A549 (cell line): ENCODE data around the gene ATF2. TPM values are rescaled to one million over a fixed set of nuclear protein-coding genes. Genes with fewer than 3 reads are reported as not detected.

Experiments used
- ATAC-seq, 2 experiments: fragments of 200-7000 bp in 1 of 2; fragments of >200 bp in 1 of 2; cut with Nextera tagmentation in 1 of 2; cut with Tn5 transposase in 1 of 2; 3 replicates each; pipeline versions ENCODE4 v1.8.0 to v1.9.1; 2018 to 2020; ENCODE audit warnings: mild to moderate bottlenecking in 1 of 2, moderate library complexity in 1 of 2
- CTCF ChIA-PET: fragments of 300-600 bp; sonication (Branson Sonifier 250); formaldehyde crosslinking; extraction: SDS; loops from one replicate; lab custom pipeline; 2021; ENCODE audit warnings: antibody characterized with exemption, inconsistent platforms; lab: Yijun Ruan, JAX
- POLR2A ChIA-PET: fragments of 350-600 bp; formaldehyde crosslinking; extraction: SDS; loops from one replicate; lab custom pipeline; 2021; ENCODE audit warnings: antibody characterized with exemption, inconsistent platforms; lab: Yijun Ruan, JAX
- DNase-seq, 2 experiments: peaks; one replicate each; pipeline versions ENCODE4 v3.0.0 to v3.0.0-alpha.2; 2011 to 2016; ENCODE audit warnings: low read depth in 1 of 2, low spot score in 1 of 2
- FAIRE-seq: peaks from 2 replicates; lab custom pipeline; 2011; peaks lifted over from hg19 to GRCh38; lab: Jason Lieb, UNC
- H3K27ac ChIP-seq, 2 experiments: fragments of >200 bp; sonication (Bioruptor Twin); formaldehyde crosslinking; 3 replicates each; pipeline ENCODE4 v1.5.1; 2016 to 2017
- H3K4me1 ChIP-seq: fragments of >200 bp; sonication (Bioruptor Twin); formaldehyde crosslinking; 3 replicates; pipeline ENCODE4 v1.6.1; 2016
- H3K4me2 ChIP-seq: fragments of >200 bp; sonication (Bioruptor Twin); formaldehyde crosslinking; 3 replicates; pipeline ENCODE4 v1.6.1; 2016
- H3K4me3 ChIP-seq: fragments of >200 bp; sonication (Bioruptor Twin); formaldehyde crosslinking; 3 replicates; pipeline ENCODE4 v1.5.1; 2016
- H3K9me3 ChIP-seq: fragments of >200 bp; sonication (Bioruptor Twin); formaldehyde crosslinking; 3 replicates; pipeline ENCODE4 v1.6.1; 2016
- BCL3 ChIP-seq: fragments of >200 bp; sonication (Bioruptor Twin); formaldehyde crosslinking; IDR thresholded peaks from 3 replicates; pipeline ENCODE4 v1.6.1; 2016
- CHD2 ChIP-seq: fragments of 150-350 bp; IDR thresholded peaks from 2 replicates; pipeline ENCODE4 v1.6.1; 2014; ENCODE audit warnings: low read length; ENCODE audit not compliant: partially characterized antibody
- E2F6 ChIP-seq: IDR thresholded peaks from 2 replicates; pipeline ENCODE4 v1.6.1; 2012; ENCODE audit warnings: low read depth, borderline replicate concordance
- EHMT2 ChIP-seq: fragments of 200-600 bp; sonication (generic); IDR thresholded peaks from 2 replicates; pipeline ENCODE4 v1.6.1; 2016; ENCODE audit warnings: antibody characterized with exemption, low read depth, mild to moderate bottlenecking, moderate library complexity
- FOSL2 ChIP-seq, 2 experiments: fragments of 450-650 bp in 1 of 2; fragments of >200 bp in 1 of 2; sonication (Bioruptor Twin) in 1 of 2; formaldehyde crosslinking; IDR thresholded peaks; 2 replicates each; pipeline versions ENCODE4 v1.5.0 to v1.6.1; 2016 to 2020; ENCODE audit warnings: mild to moderate bottlenecking in 1 of 2, moderate library complexity in 1 of 2
- GATA3 ChIP-seq: IDR thresholded peaks from 2 replicates; pipeline ENCODE4 v1.6.1; 2012; ENCODE audit warnings: borderline replicate concordance
- JUN ChIP-seq, 2 experiments: fragments of >200 bp; sonication (Bioruptor Twin); formaldehyde crosslinking; IDR thresholded peaks; 2 replicates in 1 of 2; 3 replicates in 1 of 2; pipeline ENCODE4 v1.6.1; 2016 to 2017
- JUNB ChIP-seq: fragments of >200 bp; sonication (Bioruptor Twin); formaldehyde crosslinking; IDR thresholded peaks from 2 replicates; pipeline ENCODE4 v1.6.1; 2016
- KDM5A ChIP-seq: fragments of 200-600 bp; sonication (generic); IDR thresholded peaks from 2 replicates; pipeline ENCODE4 v1.6.1; 2016; ENCODE audit warnings: antibody characterized with exemption, mild to moderate bottlenecking
- MAFK ChIP-seq: fragments of 450-650 bp; IDR thresholded peaks from 2 replicates; pipeline ENCODE4 v1.6.1; 2014; ENCODE audit not compliant: partially characterized antibody
- MAZ ChIP-seq: fragments of 150-350 bp; IDR thresholded peaks from 2 replicates; pipeline ENCODE4 v1.6.1; 2014; ENCODE audit warnings: antibody characterized with exemption, low read depth, low read length, borderline replicate concordance
- MYC ChIP-seq: IDR thresholded peaks from 2 replicates; pipeline ENCODE4 v1.6.1; 2012; ENCODE audit warnings: mild to moderate bottlenecking, inconsistent platforms, low read length, improper control_type of control experiment, borderline replicate concordance
- NPAS2 ChIP-seq: fragments of 250-450 bp; sonication (Bioruptor Pico); IDR thresholded peaks from 2 replicates; pipeline ENCODE4 v1.8.0; 2022; ENCODE audit warnings: mild to moderate bottlenecking, moderate library complexity, borderline replicate concordance
- NR3C1 ChIP-seq: fragments of >200 bp; sonication (Bioruptor Twin); formaldehyde crosslinking; IDR thresholded peaks from 3 replicates; pipeline ENCODE4 v1.6.1; 2017
- PBX3 ChIP-seq: IDR thresholded peaks from 2 replicates; pipeline ENCODE4 v1.6.1; 2012
- POLR2A ChIP-seq: IDR thresholded peaks from 2 replicates; pipeline ENCODE4 v1.6.1; 2012; ENCODE audit warnings: mild to moderate bottlenecking, low read length
- RCOR1 ChIP-seq: fragments of 150-350 bp; IDR thresholded peaks from 2 replicates; pipeline ENCODE4 v1.6.1; 2014; ENCODE audit warnings: antibody characterized with exemption, low read length, low read depth
- TFCP2L1 ChIP-seq: fragments of 250-450 bp; sonication (Bioruptor Pico); IDR thresholded peaks from 2 replicates; pipeline ENCODE4 v1.5.0; 2021; ENCODE audit warnings: mild to moderate bottlenecking
- TP53 ChIP-seq: fragments of 250-450 bp; sonication (Bioruptor Pico); IDR thresholded peaks from 2 replicates; pipeline ENCODE4 v1.5.0; 2021; ENCODE audit warnings: mild to moderate bottlenecking, moderate library complexity
- ZNF302 ChIP-seq: fragments of 250-450 bp; sonication (Bioruptor Pico); IDR thresholded peaks from 2 replicates; pipeline ENCODE4 v1.9.0; 2021; ENCODE audit warnings: inconsistent platforms, mild to moderate bottlenecking, moderate library complexity
- WGBS: methylation state at CpG from one replicate; pipeline ENCODE4 v1.1.6; 2017; ENCODE audit errors: missing lambda C conversion rate; 5-methylcytosine and 5-hydroxymethylcytosine counted together
- polyA plus RNA-seq, 4 experiments: library from polyadenylated mRNA; depleted of rRNA in 3 of 4; stranded (reverse); fragments of >200 nt; fragmentation: RNase III in 1 of 4; extraction: RNeasy Plus Mini Kit Qiagen cat#74134 plus additional on column Dnase treatment in 1 of 4; gene quantifications; 2 replicates in 3 of 4; 3 replicates in 1 of 4; pipeline ENCODE4 v1.2.3, GENCODE V29; 2011 to 2017

ATF2 gene
- polyA plus RNA-seq, 2 of the 4 experiments (the other 2 are of a cell fraction) = 18.9 to 67.4 TPM

GRCh38 chr2:175135862-175136261 lies 32.1 kb downstream of the ATF2 start:
- no peak for ATAC-seq
- Histone ChIP-seq H3K4me2 (no peak overlapping the region), H3K27ac (no peak overlapping the region), H3K9me3 (no peaks in the 10 kb centered on the region), H3K4me3 (no peak overlapping the region), H3K4me1 (no peaks in the 10 kb centered on the region)
- no peak for DNase-seq
- WGBS = 89% methylated on average over 2 of the region's 2 CpGs
- ChIA-PET POLR2A (no interaction called here), CTCF (interaction anchor here (0.7 to 2.3 kb wide), 2 partner anchors 25 to 33 kb away, joined by 3 to 8 read pairs; no protein-coding TSS in a partner anchor)
- FAIRE-seq = no peak
- no peak for TF ChIP-seq PBX3
- no peak for TF ChIP-seq POLR2A
- TF ChIP-seq E2F6 = no peak
- no peak for TF ChIP-seq TFCP2L1 (CRISPR knock-in tag)

- CTCF ChIA-PET = interaction anchor here (0.7 kb wide), 1 partner anchor 34 kb away, joined by 3 read pairs; no protein-coding TSS in a partner anchor
- DNase-seq (no peak), ATAC-seq (no peak), FAIRE-seq (no peak)
- no peak overlapping the region for H3K4me2 ChIP-seq
- no peaks in the 10 kb centered on the region for H3K4me1 ChIP-seq
- TF ChIP-seq BCL3 (no peak), NPAS2 (CRISPR knock-in tag) (no peak), MAZ (no peak), JUN (IDR thresholded peaks at IDR 0.05) (no peak), CHD2 (no peak), GATA3 (no peak), KDM5A (no peak), MYC (no peak), PBX3 (no peak), EHMT2 (no peak), RCOR1 (no peak), JUNB (no peak), ZNF302 (no peak), MAFK (no peak)
- TF ChIP-seq, all 56 proteins: peak for 0
- Histone ChIP-seq H3K9me3 (no peaks in the 10 kb centered on the region), H3K27ac (no peak overlapping the region), H3K4me3 (no peak overlapping the region)
- WGBS = 90% methylated on average over 3 of the region's 3 CpGs
- POLR2A ChIA-PET = no interaction called here
Measured at GRCh38 chr2:175135177-175135576, 32.8 kb downstream of the ATF2 start.

- Histone ChIP-seq H3K27ac (no peak overlapping the region), H3K9me3 (no peaks in the 10 kb centered on the region), H3K4me3 (no peak overlapping the region), H3K4me1 (no peaks in the 10 kb centered on the region), H3K4me2 (no peak overlapping the region)
- DNase-seq = no peak
- CTCF ChIA-PET = no interaction called here
- no peak for FAIRE-seq
- 72% methylated on average over 2 of the region's 2 CpGs for WGBS
- TF ChIP-seq NPAS2 (CRISPR knock-in tag) (no peak), TP53 (CRISPR knock-in tag) (no peak), PBX3 (no peak), FOSL2 (IDR thresholded peaks at IDR 0.05) (no peak), FOSL2 (CRISPR knock-in tag; IDR thresholded peaks at IDR 0.05) (no peak), NR3C1 (no peak), JUN (IDR thresholded peaks at IDR 0.05) (no peak)
- no peak for ATAC-seq
- POLR2A ChIA-PET = no interaction called here
Measured at GRCh38 chr2:175131252-175131651, 36.8 kb downstream of the ATF2 start.
